ENCODE data around the gene WFIKKN2. TPM values are rescaled to one million over a fixed set of nuclear protein-coding genes. Genes with fewer than 3 reads are reported as not detected.

WFIKKN2 gene, protein sequence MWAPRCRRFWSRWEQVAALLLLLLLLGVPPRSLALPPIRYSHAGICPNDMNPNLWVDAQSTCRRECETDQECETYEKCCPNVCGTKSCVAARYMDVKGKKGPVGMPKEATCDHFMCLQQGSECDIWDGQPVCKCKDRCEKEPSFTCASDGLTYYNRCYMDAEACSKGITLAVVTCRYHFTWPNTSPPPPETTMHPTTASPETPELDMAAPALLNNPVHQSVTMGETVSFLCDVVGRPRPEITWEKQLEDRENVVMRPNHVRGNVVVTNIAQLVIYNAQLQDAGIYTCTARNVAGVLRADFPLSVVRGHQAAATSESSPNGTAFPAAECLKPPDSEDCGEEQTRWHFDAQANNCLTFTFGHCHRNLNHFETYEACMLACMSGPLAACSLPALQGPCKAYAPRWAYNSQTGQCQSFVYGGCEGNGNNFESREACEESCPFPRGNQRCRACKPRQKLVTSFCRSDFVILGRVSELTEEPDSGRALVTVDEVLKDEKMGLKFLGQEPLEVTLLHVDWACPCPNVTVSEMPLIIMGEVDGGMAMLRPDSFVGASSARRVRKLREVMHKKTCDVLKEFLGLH
- total RNA-seq: not detected

DNA sequence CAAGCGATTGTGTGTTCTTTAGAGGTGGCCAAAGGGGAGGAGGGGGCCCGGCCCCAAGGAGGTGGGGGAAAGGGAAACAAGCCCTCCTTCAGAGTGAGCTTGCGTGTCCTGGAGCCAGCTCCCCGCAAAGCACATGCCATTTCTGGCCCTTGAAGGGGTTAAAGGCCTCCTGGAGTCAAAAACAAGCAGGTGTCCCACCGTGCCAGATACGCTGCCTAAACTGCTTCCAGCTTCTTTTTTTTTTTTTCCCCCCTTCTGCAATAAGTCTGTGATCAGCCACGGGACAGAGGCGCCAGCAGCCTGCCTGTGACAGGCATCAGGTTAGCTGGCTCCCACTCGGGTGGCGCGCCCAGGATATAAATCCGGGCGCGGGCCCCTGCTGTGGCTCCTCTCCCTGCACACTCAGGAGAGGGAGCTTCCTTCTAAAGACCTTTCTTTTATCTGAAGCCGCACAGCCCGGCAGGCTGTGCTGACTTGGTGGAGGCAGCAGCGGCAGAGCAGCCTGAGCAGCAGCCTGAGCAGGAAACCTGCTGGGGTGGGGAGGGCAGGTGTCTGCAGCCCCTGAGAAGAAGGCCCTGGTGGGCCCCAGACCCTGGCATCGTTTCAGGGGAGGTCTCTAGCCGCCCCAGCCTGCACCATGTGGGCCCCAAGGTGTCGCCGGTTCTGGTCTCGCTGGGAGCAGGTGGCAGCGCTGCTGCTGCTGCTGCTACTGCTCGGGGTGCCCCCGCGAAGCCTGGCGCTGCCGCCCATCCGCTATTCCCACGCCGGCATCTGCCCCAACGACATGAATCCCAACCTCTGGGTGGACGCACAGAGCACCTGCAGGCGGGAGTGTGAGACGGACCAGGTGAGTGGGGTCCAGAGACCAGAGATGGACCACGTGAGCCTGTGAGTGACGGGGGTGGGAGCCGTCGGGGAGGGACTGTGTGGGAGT, at the start of gene WFIKKN2:
Gene WFIKKN2, plus strand, starts transcription at position 286 of the 934 bp plus-strand sequence. Its CDS starts 352 bp downstream, at position 638.
- DNase-seq (ENCODE audit: low spot score in 2 of 2): no peak
- Histone ChIP-seq H3K27ac (no peak within 1 kb of the TSS), H3K27me3 (no peaks in the 10 kb centered on the region), H3K9me3 (no peaks in the 10 kb centered on the region), H3K4me3 (peak within 1 kb of the TSS; percentile 43 to 64), H3K36me3 (no peaks in the 10 kb centered on the region), H3K4me1 (no peaks in the 10 kb centered on the region)
- intact Hi-C loops (cut with DNase I): no loop called here
- TF ChIP-seq, protein P1, sequence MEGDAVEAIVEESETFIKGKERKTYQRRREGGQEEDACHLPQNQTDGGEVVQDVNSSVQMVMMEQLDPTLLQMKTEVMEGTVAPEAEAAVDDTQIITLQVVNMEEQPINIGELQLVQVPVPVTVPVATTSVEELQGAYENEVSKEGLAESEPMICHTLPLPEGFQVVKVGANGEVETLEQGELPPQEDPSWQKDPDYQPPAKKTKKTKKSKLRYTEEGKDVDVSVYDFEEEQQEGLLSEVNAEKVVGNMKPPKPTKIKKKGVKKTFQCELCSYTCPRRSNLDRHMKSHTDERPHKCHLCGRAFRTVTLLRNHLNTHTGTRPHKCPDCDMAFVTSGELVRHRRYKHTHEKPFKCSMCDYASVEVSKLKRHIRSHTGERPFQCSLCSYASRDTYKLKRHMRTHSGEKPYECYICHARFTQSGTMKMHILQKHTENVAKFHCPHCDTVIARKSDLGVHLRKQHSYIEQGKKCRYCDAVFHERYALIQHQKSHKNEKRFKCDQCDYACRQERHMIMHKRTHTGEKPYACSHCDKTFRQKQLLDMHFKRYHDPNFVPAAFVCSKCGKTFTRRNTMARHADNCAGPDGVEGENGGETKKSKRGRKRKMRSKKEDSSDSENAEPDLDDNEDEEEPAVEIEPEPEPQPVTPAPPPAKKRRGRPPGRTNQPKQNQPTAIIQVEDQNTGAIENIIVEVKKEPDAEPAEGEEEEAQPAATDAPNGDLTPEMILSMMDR (IDR thresholded peaks at IDR 0.05): no peak

DNA sequence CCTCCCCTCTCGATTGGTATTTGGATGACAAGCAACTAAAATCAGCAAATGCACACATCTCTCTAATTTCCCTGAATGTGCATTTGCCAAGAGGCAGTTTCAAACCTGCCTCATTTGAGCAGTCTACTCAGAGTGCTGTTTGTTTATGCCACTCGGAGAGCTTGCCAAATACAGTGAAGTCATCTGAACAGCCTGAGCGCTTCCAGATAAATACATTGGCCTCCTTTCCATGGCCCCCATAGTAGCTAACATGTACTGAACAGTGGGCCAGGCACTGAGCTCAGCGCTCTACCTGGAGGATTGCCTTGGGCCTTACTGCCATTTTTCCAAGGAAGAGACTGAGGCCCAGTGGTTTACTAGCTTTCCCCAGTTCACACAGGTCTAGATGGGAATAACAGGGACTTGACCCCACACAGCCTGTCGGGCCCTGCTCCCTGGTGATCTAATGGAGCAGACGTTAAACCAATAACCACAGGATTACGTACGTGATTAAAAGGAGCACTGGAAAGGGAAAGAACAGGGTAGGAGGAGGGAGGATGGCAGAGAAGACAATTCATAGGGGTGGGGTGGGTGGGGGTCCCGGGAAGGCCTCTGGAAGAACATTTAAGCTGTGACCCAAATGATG, 49.3 kb upstream of the WFIKKN2 start:
- Histone ChIP-seq H3K4me1 (peaks cover 0 to 4% of the 10 kb centered on the region in 2 donors), H3K27me3 (no peaks in the 10 kb centered on the region), H3K4me3 (no peak overlapping the region), H3K36me3 (no peaks in the 10 kb centered on the region), H3K27ac (no peak overlapping the region), H3K9me3 (no peaks in the 10 kb centered on the region)
- TF ChIP-seq, protein P1 (IDR thresholded peaks at IDR 0.05): no peak
- DNase-seq (ENCODE audit: low spot score in 2 of 2): no peak
- intact Hi-C loops (cut with DNase I): loop anchor here (10.0 kb wide), 1 partner anchor 369 kb away; the partner anchor contains the start of gene NME1

DNA sequence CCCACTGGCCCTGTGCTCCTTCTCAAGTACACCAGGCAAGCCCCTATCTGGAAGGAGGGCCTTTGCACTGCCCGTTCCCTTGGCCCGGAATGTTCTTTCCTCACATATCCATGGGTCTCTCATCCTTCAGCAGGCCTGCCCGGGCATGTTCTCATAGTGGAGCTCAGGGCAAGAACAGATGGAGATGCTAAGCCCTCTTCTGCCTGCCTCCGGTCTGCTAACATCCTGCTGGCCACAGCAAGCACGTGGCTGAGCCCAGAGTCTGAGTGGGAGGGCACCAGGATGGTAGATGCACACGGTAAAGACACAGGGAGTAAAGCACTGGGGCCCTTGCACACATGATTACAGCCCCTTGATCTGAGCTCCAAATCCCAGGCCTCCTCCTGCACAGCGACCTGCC, 48.3 kb upstream of the WFIKKN2 start:
- no peak for DNase-seq (ENCODE audit: low spot score in 2 of 2)
- TF ChIP-seq, protein P1 (IDR thresholded peaks at IDR 0.05): no peak
- no peak overlapping the region for H3K4me3 ChIP-seq
- H3K27ac ChIP-seq: no peak overlapping the region
- H3K4me1 ChIP-seq: peaks cover 0 to 4% of the 10 kb centered on the region in 2 donors
- H3K27me3 ChIP-seq: no peaks in the 10 kb centered on the region
- H3K9me3 ChIP-seq: no peaks in the 10 kb centered on the region
- intact Hi-C loops (cut with DNase I): loop anchor here (10.0 kb wide), 1 partner anchor 368 kb away; the partner anchor contains the start of gene NME1
- H3K36me3 ChIP-seq: no peaks in the 10 kb centered on the region

DNA sequence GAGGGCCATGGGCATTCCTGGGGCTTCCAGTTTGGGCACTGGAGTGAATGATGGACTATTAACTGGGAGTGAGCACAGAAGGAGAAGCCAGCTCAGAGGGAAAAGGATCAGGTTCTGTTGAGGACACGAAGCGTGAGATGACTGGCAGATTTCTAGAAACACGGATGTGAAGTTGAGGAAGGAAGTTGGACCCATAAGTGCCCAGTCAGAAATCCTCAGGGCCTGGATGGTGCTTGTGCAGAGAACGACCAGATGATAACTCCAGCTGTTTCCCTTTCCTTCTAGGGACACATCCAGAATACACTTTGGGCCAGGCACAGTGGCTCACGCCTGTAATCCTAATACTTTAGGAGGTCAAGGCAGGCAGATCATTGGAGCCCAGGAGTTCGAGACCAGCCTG, 44.8 kb upstream of the WFIKKN2 start:
- H3K4me3 ChIP-seq: no peak overlapping the region
- H3K27ac ChIP-seq: no peak overlapping the region
- no peaks in the 10 kb centered on the region for H3K36me3 ChIP-seq
- TF ChIP-seq, protein P1 (IDR thresholded peaks at IDR 0.05): no peak
- H3K9me3 ChIP-seq: no peaks in the 10 kb centered on the region
- no peak for DNase-seq (ENCODE audit: low spot score in 2 of 2)
- H3K27me3 ChIP-seq: no peaks in the 10 kb centered on the region
- intact Hi-C loops (cut with DNase I): no loop called here
- H3K4me1 ChIP-seq: peaks cover 0 to 4% of the 10 kb centered on the region in 2 donors

DNA sequence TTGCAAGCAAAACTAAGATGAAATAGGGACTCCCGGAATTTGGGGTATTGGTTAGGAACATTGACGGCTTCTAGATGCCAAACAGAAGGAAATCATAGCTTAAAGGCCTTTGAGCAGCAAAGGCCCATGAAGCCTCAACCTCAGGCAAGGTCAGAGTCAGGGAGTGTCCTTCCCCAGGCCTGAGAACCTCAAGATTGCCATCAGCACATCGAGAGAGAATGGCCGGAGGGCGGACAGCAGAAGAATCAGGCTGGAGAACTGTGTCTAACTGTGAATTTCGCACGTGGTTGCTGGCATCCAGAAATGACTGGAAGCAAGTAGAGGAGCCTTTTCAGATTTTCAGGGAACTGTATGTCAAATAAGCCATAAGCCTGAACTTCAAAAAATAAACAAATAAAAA, 43.3 kb upstream of the WFIKKN2 start:
- no peaks in the 10 kb centered on the region for H3K36me3 ChIP-seq
- H3K9me3 ChIP-seq: no peaks in the 10 kb centered on the region
- no peak for DNase-seq (ENCODE audit: low spot score in 2 of 2)
- H3K27me3 ChIP-seq: no peaks in the 10 kb centered on the region
- no peak overlapping the region for H3K4me3 ChIP-seq
- no peaks in the 10 kb centered on the region for H3K4me1 ChIP-seq
- H3K27ac ChIP-seq: no peak overlapping the region
- intact Hi-C loops (cut with DNase I): no loop called here
- TF ChIP-seq, protein P1 (IDR thresholded peaks at IDR 0.05): no peak

All from ascending aorta (tissue), 2 donors.